NT2/D1 (cell line): Measurements from ENCODE around the gene WDR20.
"Not testable (repeated sequence)": the region's sequence is repeated elsewhere in the genome, so short reads cannot be mapped to it uniquely, and the experiment has no call there.

Source experiments
- DNase-seq: peaks from one replicate; pipeline ENCODE4 v3.0.0-alpha.2; 2011; ENCODE audit warnings: low read depth, low spot score
- H3K27me3 ChIP-seq: 2 replicates; pipeline ENCODE4 v1.6.0; 2011; ENCODE audit warnings: mild to moderate bottlenecking; ENCODE audit not compliant: insufficient read length, insufficient read depth
- H3K36me3 ChIP-seq: 2 replicates; pipeline ENCODE4 v1.6.1; 2011; ENCODE audit warnings: mild to moderate bottlenecking, low read length, mixed read lengths; ENCODE audit not compliant: insufficient read depth, insufficient read length
- H3K4me1 ChIP-seq: 2 replicates; pipeline ENCODE4 v1.5.1; 2011; ENCODE audit not compliant: insufficient read depth, insufficient read length
- H3K4me3 ChIP-seq: 2 replicates; pipeline ENCODE4 v1.5.1; 2011; ENCODE audit warnings: low read depth; ENCODE audit not compliant: insufficient read length
- H3K9ac ChIP-seq: 2 replicates; pipeline ENCODE4 v1.6.0; 2011; ENCODE audit warnings: low read depth; ENCODE audit not compliant: insufficient read length
- H3K9me3 ChIP-seq: 2 replicates; pipeline ENCODE4 v1.5.1; 2011; ENCODE audit warnings: mild to moderate bottlenecking, low read length; ENCODE audit not compliant: insufficient read depth
- SUZ12 ChIP-seq: IDR thresholded peaks from 2 replicates; pipeline ENCODE4 v1.6.1; 2011; ENCODE audit not compliant: insufficient read length, insufficient read depth; ENCODE audit errors: extremely low read depth
- YY1 ChIP-seq: IDR thresholded peaks from 2 replicates; pipeline ENCODE4 v1.6.1; 2011; ENCODE audit not compliant: insufficient read length, insufficient read depth
- ZNF274 ChIP-seq: IDR thresholded peaks from 2 replicates; pipeline ENCODE4 v1.6.1; 2011; ENCODE audit warnings: mild to moderate bottlenecking, low read depth, low read length

WDR20 gene

GRCh38 chr14:102236026-102236425 lies 96.3 kb downstream of the WDR20 start:
- peaks cover 7% of the 10 kb centered on the region; the same call in 1 of the 2 replicates for H3K9me3 ChIP-seq
- H3K36me3 ChIP-seq = peaks cover 4% of the 10 kb centered on the region
- H3K4me1 ChIP-seq = no peaks in the 10 kb centered on the region
- H3K27me3 ChIP-seq = no peaks in the 10 kb centered on the region
- H3K4me3 ChIP-seq = no peak overlapping the region
- DNase-seq = no peak
- H3K9ac ChIP-seq = no peak overlapping the region
- TF ChIP-seq YY1 (no peak), ZNF274 (no peak), SUZ12 (no peak)

GRCh38 chr14:102238131-102238530 lies 98.4 kb downstream of the WDR20 start:
- Histone ChIP-seq H3K4me1 (no peaks in the 10 kb centered on the region), H3K9me3 (peaks cover 9% of the 10 kb centered on the region; the same call in 1 of the 2 replicates), H3K36me3 (no peaks in the 10 kb centered on the region), H3K27me3 (no peaks in the 10 kb centered on the region), H3K4me3 (no peak overlapping the region), H3K9ac (no peak overlapping the region)
- no peak for DNase-seq
- TF ChIP-seq SUZ12 (no peak), YY1 (no peak), ZNF274 (no peak)

GRCh38 chr14:102238766-102239165 lies 99.1 kb downstream of the WDR20 start:
- Histone ChIP-seq H3K4me3 (no peak overlapping the region), H3K27me3 (no peaks in the 10 kb centered on the region), H3K9me3 (peaks cover 16% of the 10 kb centered on the region; the same call in 1 of the 2 replicates), H3K4me1 (no peaks in the 10 kb centered on the region), H3K9ac (no peak overlapping the region), H3K36me3 (no peaks in the 10 kb centered on the region)
- DNase-seq = no peak
- TF ChIP-seq ZNF274 (no peak), SUZ12 (no peak), YY1 (no peak)

GRCh38 chr14:102239231-102239630 lies 99.5 kb downstream of the WDR20 start:
- Histone ChIP-seq H3K27me3 (no peaks in the 10 kb centered on the region), H3K9me3 (peaks cover 19% of the 10 kb centered on the region; the same call in 1 of the 2 replicates), H3K4me1 (no peaks in the 10 kb centered on the region), H3K9ac (no peak overlapping the region), H3K4me3 (no peak overlapping the region), H3K36me3 (no peaks in the 10 kb centered on the region)
- TF ChIP-seq SUZ12 = no peak
- no peak for TF ChIP-seq ZNF274
- no peak for DNase-seq

- H3K27me3 ChIP-seq, H3K4me3 ChIP-seq, DNase-seq, H3K36me3 ChIP-seq, H3K4me1 ChIP-seq, H3K9ac ChIP-seq: not testable (repeated sequence)
- H3K9me3 ChIP-seq = peaks cover 19% of the 10 kb centered on the region; the same call in 1 of the 2 replicates
Observed at GRCh38 chr14:102240481-102240880, 100.8 kb downstream of the WDR20 start.

GRCh38 chr14:102241147-102241546 lies 101.5 kb downstream of the WDR20 start:
- no peak for DNase-seq
- TF ChIP-seq YY1 (no peak), ZNF274 (no peak), SUZ12 (no peak)
- H3K36me3 ChIP-seq = no peaks in the 10 kb centered on the region
- H3K9me3 ChIP-seq = peaks cover 19% of the 10 kb centered on the region; the same call in 1 of the 2 replicates
- no peaks in the 10 kb centered on the region for H3K4me1 ChIP-seq
- no peak overlapping the region for H3K9ac ChIP-seq
- no peak overlapping the region for H3K4me3 ChIP-seq
- H3K27me3 ChIP-seq = no peaks in the 10 kb centered on the region

GRCh38 chr14:102243795-102244194 lies 104.1 kb downstream of the WDR20 start:
- not testable (repeated sequence) for H3K4me1 ChIP-seq, DNase-seq, H3K36me3 ChIP-seq

GRCh38 chr14:102246071-102246470 lies 106.4 kb downstream of the WDR20 start:
- TF ChIP-seq ZNF274 (no peak), YY1 (no peak), SUZ12 (no peak)
- Histone ChIP-seq H3K27me3 (no peaks in the 10 kb centered on the region), H3K9ac (no peak overlapping the region), H3K36me3 (no peaks in the 10 kb centered on the region), H3K4me3 (no peak overlapping the region), H3K9me3 (peaks cover 12% of the 10 kb centered on the region; the same call in 1 of the 2 replicates), H3K4me1 (peaks cover 11% of the 10 kb centered on the region)
- no peak for DNase-seq

More at GRCh38 chr14:102243795-102244194, 104.1 kb downstream of the WDR20 start:
- H3K4me3 ChIP-seq, H3K9ac ChIP-seq, H3K27me3 ChIP-seq: not testable (repeated sequence)
- peaks cover 19% of the 10 kb centered on the region; the same call in 1 of the 2 replicates for H3K9me3 ChIP-seq
